Suprapubic skin (tissue), 3 donors: ENCODE data around the gene GRIN3B.
"Not testable (repeated sequence)": the region's sequence is repeated elsewhere in the genome, so short reads cannot be mapped to it uniquely, and the experiment has no call there.

Experiments
- POLR2A ChIP-seq, 2 donors: fragments of 450-650 bp; IDR thresholded peaks; one replicate each; pipeline ENCODE4 v1.6.1; 2017; ENCODE audit warnings: antibody characterized with exemption in 2 of 2, mild to moderate bottlenecking in 2 of 2, moderate library complexity in 2 of 2
- TF ChIP-seq, protein P1 (sequence below), 2 donors: fragments of 200-600 bp in 1 of 2; fragments of 450-650 bp in 1 of 2; sonication (generic) in 1 of 2; IDR thresholded peaks; one replicate each; pipeline ENCODE4 v1.5.1; 2016 to 2019; ENCODE audit warnings: antibody characterized with exemption in 2 of 2, mild to moderate bottlenecking in 1 of 2, moderate library complexity in 1 of 2

- TF ChIP-seq, protein P1, sequence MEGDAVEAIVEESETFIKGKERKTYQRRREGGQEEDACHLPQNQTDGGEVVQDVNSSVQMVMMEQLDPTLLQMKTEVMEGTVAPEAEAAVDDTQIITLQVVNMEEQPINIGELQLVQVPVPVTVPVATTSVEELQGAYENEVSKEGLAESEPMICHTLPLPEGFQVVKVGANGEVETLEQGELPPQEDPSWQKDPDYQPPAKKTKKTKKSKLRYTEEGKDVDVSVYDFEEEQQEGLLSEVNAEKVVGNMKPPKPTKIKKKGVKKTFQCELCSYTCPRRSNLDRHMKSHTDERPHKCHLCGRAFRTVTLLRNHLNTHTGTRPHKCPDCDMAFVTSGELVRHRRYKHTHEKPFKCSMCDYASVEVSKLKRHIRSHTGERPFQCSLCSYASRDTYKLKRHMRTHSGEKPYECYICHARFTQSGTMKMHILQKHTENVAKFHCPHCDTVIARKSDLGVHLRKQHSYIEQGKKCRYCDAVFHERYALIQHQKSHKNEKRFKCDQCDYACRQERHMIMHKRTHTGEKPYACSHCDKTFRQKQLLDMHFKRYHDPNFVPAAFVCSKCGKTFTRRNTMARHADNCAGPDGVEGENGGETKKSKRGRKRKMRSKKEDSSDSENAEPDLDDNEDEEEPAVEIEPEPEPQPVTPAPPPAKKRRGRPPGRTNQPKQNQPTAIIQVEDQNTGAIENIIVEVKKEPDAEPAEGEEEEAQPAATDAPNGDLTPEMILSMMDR (IDR thresholded peaks at IDR 0.05): not testable (repeated sequence)
- TF ChIP-seq POLR2A (IDR thresholded peaks at IDR 0.05): not testable (repeated sequence)
These were observed 24.9 kb downstream of the GRIN3B start for GRCh38 chr19:1025080-1025479.
